GM21786 (cell line): ENCODE data around the gene NDUFS7.
"Not testable (repeated sequence)": the region's sequence is repeated elsewhere in the genome, so short reads cannot be mapped to it uniquely, and the experiment has no call there.

Experiments used
- ATAC-seq: cut with Tn5 transposase; IDR thresholded peaks from one replicate; pipeline ENCODE4 v1.9.1; 2021; ENCODE audit not compliant: unreplicated experiment

NDUFS7 gene

GRCh38 chr19:1429750-1430149 lies 46.0 kb downstream of the NDUFS7 start:
- ATAC-seq: no peak

DNA sequence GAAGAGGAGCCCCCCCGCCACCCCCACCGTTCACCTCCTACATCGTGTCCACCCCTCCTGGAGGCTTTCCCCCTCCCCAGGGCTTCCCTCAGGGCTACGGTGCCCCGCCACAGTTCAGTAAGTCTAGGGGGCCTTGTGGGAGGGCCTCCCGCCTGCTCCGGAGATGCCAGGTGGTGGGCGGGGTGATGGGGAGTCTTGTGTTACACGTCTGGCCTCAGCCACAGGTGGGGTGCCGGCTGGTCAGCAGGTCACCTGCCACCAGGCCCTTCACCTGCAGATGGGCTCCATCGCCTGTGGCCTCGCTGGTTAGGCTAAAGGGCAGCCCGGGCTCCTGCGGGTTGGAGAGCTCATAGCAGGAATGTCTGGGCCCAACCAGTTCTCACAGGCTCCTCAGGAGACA lies 46.5 kb downstream of the NDUFS7 start:
- ATAC-seq: no peak

GRCh38 chr19:1431759-1432506 lies 48.2 kb downstream of the NDUFS7 start:
- no peak for ATAC-seq

DNA sequence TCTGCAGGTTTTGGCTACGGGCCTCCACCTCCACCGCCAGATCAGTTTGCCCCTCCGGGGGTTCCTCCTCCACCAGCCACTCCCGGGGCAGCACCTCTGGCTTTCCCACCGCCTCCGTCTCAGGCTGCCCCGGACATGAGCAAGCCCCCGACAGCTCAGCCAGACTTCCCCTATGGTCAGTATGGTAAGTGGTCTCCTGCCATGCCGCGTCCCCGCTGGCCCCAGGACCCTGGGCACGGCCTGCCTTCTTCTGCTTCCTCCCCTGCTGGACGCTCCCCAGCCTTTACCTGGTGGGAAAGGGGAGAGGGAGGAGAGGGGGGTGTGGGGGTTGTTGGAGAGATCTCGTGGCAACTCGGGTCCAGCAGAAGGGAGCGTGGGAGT lies 48.8 kb downstream of the NDUFS7 start:
- ATAC-seq: no peak

GRCh38 chr19:1433119-1434039 lies 49.7 kb downstream of the NDUFS7 start:
- no peak for ATAC-seq

GRCh38 chr19:1434040-1434366 lies 50.3 kb downstream of the NDUFS7 start:
- no peak for ATAC-seq

- ATAC-seq: no peak
Observed at GRCh38 chr19:1434577-1435060, 50.9 kb downstream of the NDUFS7 start.

GRCh38 chr19:1435378-1435989 lies 51.8 kb downstream of the NDUFS7 start:
- ATAC-seq: no peak

GRCh38 chr19:1437609-1438008 lies 53.9 kb downstream of the NDUFS7 start:
- ATAC-seq: no peak

- peak; percentile 75 for ATAC-seq
Observed at GRCh38 chr19:1438035-1438932, 54.6 kb downstream of the NDUFS7 start, which contains the start of gene RPS15. Gene RPS15 (plus strand): TSS chr19:1438396. CDS start chr19:1438426, 30 bp downstream.

- no peak for ATAC-seq
Observed at GRCh38 chr19:1438933-1439354, 55.2 kb downstream of the NDUFS7 start.

- ATAC-seq: not testable (repeated sequence)
Observed at GRCh38 chr19:1439525-1440417, 56.1 kb downstream of the NDUFS7 start.

GRCh38 chr19:1440418-1440801 lies 56.7 kb downstream of the NDUFS7 start:
- no peak for ATAC-seq

GRCh38 chr19:1441022-1441426 lies 57.3 kb downstream of the NDUFS7 start:
- ATAC-seq: no peak

- ATAC-seq: no peak
Observed at GRCh38 chr19:1441677-1442438, 58.2 kb downstream of the NDUFS7 start.
